Thoracic aorta (tissue), 2 donors: ENCODE results near the gene LCAT. TPM values are rescaled to one million over a fixed set of nuclear protein-coding genes. Genes with fewer than 3 reads are reported as not detected.

Source experiments
- ATAC-seq: fragments of 150-250 bp; one replicate; pipeline ENCODE4 v1.8.0; 2017; ENCODE audit warnings: low read depth; ENCODE audit not compliant: insufficient number of reproducible peaks, low FRiP score
- DNase-seq: peaks from one replicate; pipeline ENCODE4 v3.0.0-alpha.2; 2020; ENCODE audit warnings: low spot score
- H3K27ac ChIP-seq, 2 donors: fragments of 200-600 bp; sonication (generic); 1 replicate in 1 of 2; 2 replicates in 1 of 2; pipeline ENCODE4 v1.5.1; 2016; ENCODE audit warnings: mild to moderate bottlenecking in 2 of 2, moderate library complexity in 2 of 2
- H3K27me3 ChIP-seq: fragments of 200-600 bp; sonication (generic); replicated peaks from 2 replicates; pipeline ENCODE4 v1.6.0; 2016; ENCODE audit warnings: mild to moderate bottlenecking; ENCODE audit not compliant: insufficient read depth
- H3K36me3 ChIP-seq: fragments of 200-600 bp; sonication (generic); one replicate; pipeline ENCODE4 v1.5.1; 2016
- H3K4me1 ChIP-seq, 2 donors: fragments of 200-600 bp; sonication (generic); 1 replicate in 1 of 2; 2 replicates in 1 of 2; pipeline versions ENCODE4 v1.5.1 to v1.6.0; 2016; ENCODE audit warnings: low read depth in 2 of 2, mild to moderate bottlenecking in 1 of 2; ENCODE audit not compliant: control insufficient read depth in 1 of 2
- H3K4me3 ChIP-seq: fragments of 200-600 bp; sonication (generic); 2 replicates; pipeline ENCODE4 v1.5.1; 2016; ENCODE audit warnings: mild to moderate bottlenecking
- H3K9me3 ChIP-seq: fragments of 200-600 bp; sonication (generic); 2 replicates; pipeline ENCODE4 v1.5.1; 2016
- CTCF ChIP-seq: fragments of 200-600 bp; sonication (generic); IDR thresholded peaks from one replicate; pipeline ENCODE4 v1.5.1; 2019; ENCODE audit warnings: antibody characterized with exemption
- total RNA-seq, 2 donors: library from RNA; depleted of rRNA; stranded (reverse); fragments of >200 nt; gene quantifications; one replicate each; pipeline versions ENCODE4 v1.1.0 to v1.2.3, GENCODE V29; 2016

LCAT gene
- total RNA-seq, 2 donors from 2014 or later: 28.1 to 46.6 TPM

GRCh38 chr16:67936880-67937605 is 6.9 kb downstream of the LCAT start:
- Histone ChIP-seq H3K36me3 (peaks cover 18% of the 10 kb centered on the region), H3K4me1 (peaks cover 17 to 21% of the 10 kb centered on the region in 2 donors), H3K27me3 (no peaks in the 10 kb centered on the region), H3K4me3 (peak overlapping the region; percentile 100), H3K9me3 (no peaks in the 10 kb centered on the region), H3K27ac (peak overlapping the region; percentile 87 to 89)
- TF ChIP-seq CTCF: no peak
- no peak for DNase-seq
- ATAC-seq: no peak

GRCh38 chr16:67936124-67936879 is 7.6 kb downstream of the LCAT start, which contains the start of gene PSMB10:
TSS of gene PSMB10 (minus strand) at chr16:67936850. CDS start at chr16:67936749, 101 bp downstream.
- Histone ChIP-seq H3K36me3 (peaks cover 13% of the 10 kb centered on the region), H3K27me3 (no peaks in the 10 kb centered on the region), H3K4me1 (peaks cover 17 to 21% of the 10 kb centered on the region in 2 donors), H3K27ac (peak within 1 kb of the TSS; percentile 87 to 89), H3K9me3 (no peaks in the 10 kb centered on the region), H3K4me3 (peak within 1 kb of the TSS; percentile 100)
- peak; percentile 4 for ATAC-seq
- no peak for TF ChIP-seq CTCF
- DNase-seq: no peak

DNA sequence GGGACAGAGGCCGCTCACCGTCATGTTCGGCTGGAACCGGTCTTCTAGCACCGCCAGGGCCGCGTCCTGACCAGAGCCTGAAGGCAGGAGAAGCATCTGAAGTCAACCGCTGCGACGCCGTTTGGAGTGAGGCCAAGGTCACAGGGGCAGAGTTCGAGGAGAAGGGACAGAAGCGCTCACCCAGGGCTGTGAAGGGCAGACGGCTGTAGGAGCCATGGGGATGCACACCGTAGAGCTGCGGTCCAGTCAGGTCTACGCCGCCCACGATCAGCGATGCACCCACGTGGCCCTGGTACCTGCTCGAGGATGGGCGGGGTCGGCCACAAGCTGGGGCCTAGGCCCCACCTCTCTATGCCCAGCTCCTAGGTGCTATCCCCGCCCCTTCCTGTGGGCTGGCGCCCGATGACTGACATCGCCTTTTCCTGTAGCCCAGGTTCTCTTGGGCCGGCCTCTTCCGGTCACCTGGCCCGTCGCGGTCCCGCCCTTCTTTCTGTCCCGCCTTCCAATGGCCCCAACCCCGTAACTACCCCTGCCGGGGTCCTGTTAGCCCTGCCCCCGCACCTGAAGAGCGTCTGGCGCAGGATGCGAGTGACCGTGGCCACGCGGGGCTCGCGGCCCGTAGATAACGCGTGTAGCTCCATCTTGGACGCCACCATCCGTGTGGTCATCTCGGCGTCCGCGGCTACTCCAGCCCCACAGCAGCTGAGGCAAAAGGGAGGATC is 8.4 kb downstream of the LCAT start:
- H3K4me3 ChIP-seq: peak overlapping the region; percentile 100
- ATAC-seq: peak; percentile 81
- TF ChIP-seq CTCF: peak; percentile 10

GRCh38 chr16:67935101-67935401 is 8.9 kb downstream of the LCAT start:
- ATAC-seq (no peak), DNase-seq (no peak)
- Histone ChIP-seq H3K9me3 (no peaks in the 10 kb centered on the region), H3K27ac (peak overlapping the region; percentile 87 to 89), H3K4me1 (peaks cover 17 to 21% of the 10 kb centered on the region in 2 donors), H3K4me3 (peak overlapping the region; percentile 100), H3K27me3 (no peaks in the 10 kb centered on the region), H3K36me3 (peaks cover 11% of the 10 kb centered on the region)
- TF ChIP-seq CTCF: no peak

More for the DNA sequence above, 8.4 kb downstream of the LCAT start:
- peak; percentile 85 for DNase-seq
- H3K36me3 ChIP-seq: peaks cover 12% of the 10 kb centered on the region
- peak overlapping the region; percentile 87 to 89 for H3K27ac ChIP-seq
- no peaks in the 10 kb centered on the region for H3K9me3 ChIP-seq
- H3K27me3 ChIP-seq: no peaks in the 10 kb centered on the region
- peaks cover 17 to 21% of the 10 kb centered on the region in 2 donors for H3K4me1 ChIP-seq
